Measurements from ENCODE around the gene NUP43.
"Not testable (repeated sequence)": the region's sequence is repeated elsewhere in the genome, so short reads cannot be mapped to it uniquely, and the experiment has no call there.

NUP43 gene

GRCh38 chr6:149683256-149683859 is 63.0 kb downstream of the NUP43 start:
- no peak for DNase-seq

GRCh38 chr6:149681845-149682244 is 64.5 kb downstream of the NUP43 start:
- not testable (repeated sequence) for DNase-seq

- no peak for DNase-seq
These were observed 65.1 kb downstream of the NUP43 start for GRCh38 chr6:149681209-149681608.

GRCh38 chr6:149680503-149680902 is 65.8 kb downstream of the NUP43 start:
- no peak for DNase-seq

All from hematopoietic multipotent progenitor cell treated with erythropoietin and hydrocortisone succinate and interleukin-3 and kit ligand, for 4 days (in vitro differentiated cells).